ENCODE data around the gene ASPSCR1. TPM values are rescaled to one million over a fixed set of nuclear protein-coding genes. Genes with fewer than 3 reads are reported as not detected.

ASPSCR1 gene
- total RNA-seq, 3 donors from 2014 or later, result 33.1 to 35.2 (median 34.5) TPM

- no peak for TF ChIP-seq CTCF (IDR thresholded peaks at IDR 0.05)
- Histone ChIP-seq H3K4me3 (no peak overlapping the region), H3K9me3 (no peaks in the 10 kb centered on the region), H3K4me1 (ENCODE audit: low read depth) (peaks cover 14% of the 10 kb centered on the region), H3K36me3 (ENCODE audit: low read depth) (no peaks in the 10 kb centered on the region)
- intact Hi-C loops (cut with DNase I, micrococcal nuclease), result no loop called here
- DNase-seq, result peak in 1 of 3 donors; percentile 40
- ATAC-seq, result no peak
These were observed 17.4 kb downstream of the ASPSCR1 start for GRCh38 chr17:81994593-81995462.

GRCh38 chr17:81995463-81996231, 18.2 kb downstream of the ASPSCR1 start:
- Histone ChIP-seq H3K36me3 (ENCODE audit: low read depth) (no peaks in the 10 kb centered on the region), H3K9me3 (no peaks in the 10 kb centered on the region), H3K4me3 (no peak overlapping the region), H3K4me1 (ENCODE audit: low read depth) (peaks cover 14% of the 10 kb centered on the region)
- no peak for ATAC-seq
- peak in 1 of 3 donors; percentile 36 for DNase-seq
- no peak for TF ChIP-seq CTCF (IDR thresholded peaks at IDR 0.05)
- intact Hi-C loops (cut with DNase I, micrococcal nuclease), result no loop called here

GRCh38 chr17:81996232-81996756, 18.9 kb downstream of the ASPSCR1 start:
- Histone ChIP-seq H3K9me3 (no peaks in the 10 kb centered on the region), H3K36me3 (ENCODE audit: low read depth) (no peaks in the 10 kb centered on the region), H3K4me1 (ENCODE audit: low read depth) (peaks cover 10% of the 10 kb centered on the region), H3K4me3 (no peak overlapping the region)
- TF ChIP-seq CTCF (IDR thresholded peaks at IDR 0.05), result no peak
- no peak for ATAC-seq
- intact Hi-C loops (cut with DNase I, micrococcal nuclease), result no loop called here
- no peak for DNase-seq

GRCh38 chr17:81996757-81997441, 19.5 kb downstream of the ASPSCR1 start:
- Histone ChIP-seq H3K9me3 (no peaks in the 10 kb centered on the region), H3K4me1 (ENCODE audit: low read depth) (peaks cover 6% of the 10 kb centered on the region), H3K4me3 (no peak overlapping the region), H3K36me3 (ENCODE audit: low read depth) (no peaks in the 10 kb centered on the region)
- intact Hi-C loops (cut with DNase I, micrococcal nuclease), result no loop called here
- ATAC-seq (no peak), DNase-seq (no peak)
- no peak for TF ChIP-seq CTCF (IDR thresholded peaks at IDR 0.05)

- Histone ChIP-seq H3K36me3 (ENCODE audit: low read depth) (no peaks in the 10 kb centered on the region), H3K4me1 (ENCODE audit: low read depth) (no peaks in the 10 kb centered on the region), H3K9me3 (no peaks in the 10 kb centered on the region), H3K4me3 (no peak overlapping the region)
- ATAC-seq (no peak), DNase-seq (no peak)
- no peak for TF ChIP-seq CTCF (IDR thresholded peaks at IDR 0.05)
- intact Hi-C loops (cut with DNase I, micrococcal nuclease), result no loop called here
These were observed 20.8 kb downstream of the ASPSCR1 start for GRCh38 chr17:81998212-81998611.

All from mucosa of descending colon (tissue), 3 donors.